ENCODE measurements around the gene MGRN1.

Gene MGRN1

GRCh38 chr16:4689864-4690704 is 65.5 kb downstream of the MGRN1 start:
- DNase-seq = no peak

GRCh38 chr16:4690946-4691665 is 66.5 kb downstream of the MGRN1 start:
- no peak for DNase-seq

- no peak for DNase-seq
These were observed 67.2 kb downstream of the MGRN1 start for GRCh38 chr16:4691666-4692412.

GRCh38 chr16:4692460-4693295 is 68.1 kb downstream of the MGRN1 start:
- no peak for DNase-seq

GRCh38 chr16:4693296-4693955 is 68.8 kb downstream of the MGRN1 start, which contains the start of gene NUDT16L1:
TSS of gene NUDT16L1 (plus strand) at chr16:4693562. CDS start at chr16:4693727, 165 bp downstream.
- peak; percentile 49 for DNase-seq

- DNase-seq = no peak
These were observed 69.5 kb downstream of the MGRN1 start for GRCh38 chr16:4693956-4694641.

- no peak for DNase-seq
These were observed 70.2 kb downstream of the MGRN1 start for GRCh38 chr16:4694642-4695451.

- no peak for DNase-seq
These were observed 71.0 kb downstream of the MGRN1 start for GRCh38 chr16:4695473-4696171.

GRCh38 chr16:4696172-4696904 is 71.7 kb downstream of the MGRN1 start:
- no peak for DNase-seq

- DNase-seq = no peak
These were observed 72.5 kb downstream of the MGRN1 start for GRCh38 chr16:4696905-4697847.

GRCh38 chr16:4697848-4698291 is 73.2 kb downstream of the MGRN1 start:
- no peak for DNase-seq

- DNase-seq = no peak
These were observed 73.9 kb downstream of the MGRN1 start for GRCh38 chr16:4698321-4699045.

GRCh38 chr16:4699046-4699556 is 74.5 kb downstream of the MGRN1 start:
- DNase-seq = no peak

GRCh38 chr16:4700380-4700996 is 75.9 kb downstream of the MGRN1 start:
- no peak for DNase-seq

GRCh38 chr16:4700997-4701743 is 76.5 kb downstream of the MGRN1 start:
- no peak for DNase-seq
